ENCODE data around the gene TMC1.

The TMC1 gene

GRCh38 chr9:72542917-72543316 lies 21.5 kb downstream of the TMC1 start:
- H3K4me3 ChIP-seq (ENCODE audit: low read depth, low read length), result no peak overlapping the region
- TF ChIP-seq CTCF (IDR thresholded peaks at IDR 0.05; ENCODE audit: low read depth, low read length) (no peak), MYC (IDR thresholded peaks at IDR 0.05; ENCODE audit: low read depth, low read length) (no peak), MAX (IDR thresholded peaks at IDR 0.05; ENCODE audit: low read depth, low read length) (no peak), POLR2A (IDR thresholded peaks at IDR 0.05; ENCODE audit: extremely low read depth, insufficient read length) (no peak)
- no peak for DNase-seq (ENCODE audit: low read depth)

DNA sequence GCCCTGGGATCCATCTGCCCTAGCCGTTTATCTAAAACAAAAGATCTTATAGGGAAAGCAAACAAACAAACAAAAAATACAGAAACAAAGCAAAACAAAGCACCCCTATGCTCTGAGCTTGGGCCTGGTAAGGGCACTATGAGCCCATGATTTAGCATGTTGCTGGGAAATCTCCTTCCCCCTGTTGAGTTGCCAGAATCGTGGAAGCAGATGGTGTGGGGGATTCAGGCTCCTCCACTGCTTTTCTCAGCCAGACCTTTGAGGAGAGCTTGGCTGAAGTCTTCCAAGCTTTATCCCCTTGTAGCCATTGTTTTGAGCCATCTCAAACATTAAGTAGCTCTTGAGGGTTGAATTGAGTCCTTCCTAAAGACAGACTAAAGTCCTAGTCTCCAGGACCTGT lies 29.9 kb downstream of the TMC1 start:
- no peak overlapping the region for H3K4me3 ChIP-seq (ENCODE audit: low read depth, low read length)
- TF ChIP-seq CTCF (IDR thresholded peaks at IDR 0.05; ENCODE audit: low read depth, low read length) (no peak), MYC (IDR thresholded peaks at IDR 0.05; ENCODE audit: low read depth, low read length) (no peak), POLR2A (IDR thresholded peaks at IDR 0.05; ENCODE audit: extremely low read depth, insufficient read length) (no peak), MAX (IDR thresholded peaks at IDR 0.05; ENCODE audit: low read depth, low read length) (no peak)
- no peak for DNase-seq (ENCODE audit: low read depth)

DNA sequence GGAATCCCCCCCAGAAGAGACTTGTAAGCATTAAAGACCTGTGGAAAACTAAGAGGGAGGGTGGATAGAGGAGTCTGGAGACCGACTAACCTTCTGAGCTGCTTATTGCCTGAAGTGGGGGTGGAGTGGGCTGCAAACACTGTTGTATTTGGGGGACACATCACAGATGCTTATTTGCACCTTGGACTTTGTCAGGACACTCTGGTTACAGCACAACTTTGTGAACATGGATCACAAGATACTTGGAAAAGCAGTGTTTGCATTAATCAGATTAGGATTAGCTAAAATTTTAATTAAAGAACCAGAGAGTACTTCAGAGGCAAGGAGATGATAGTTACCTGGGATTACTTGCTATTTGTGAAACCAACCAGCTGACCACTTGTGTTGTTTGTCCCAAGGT lies 30.9 kb downstream of the TMC1 start:
- no peak for TF ChIP-seq CTCF (IDR thresholded peaks at IDR 0.05; ENCODE audit: low read depth, low read length)
- TF ChIP-seq MYC (IDR thresholded peaks at IDR 0.05; ENCODE audit: low read depth, low read length), result no peak
- TF ChIP-seq MAX (IDR thresholded peaks at IDR 0.05; ENCODE audit: low read depth, low read length), result no peak
- no peak overlapping the region for H3K4me3 ChIP-seq (ENCODE audit: low read depth, low read length)
- no peak for DNase-seq (ENCODE audit: low read depth)

- TF ChIP-seq CTCF (IDR thresholded peaks at IDR 0.05; ENCODE audit: low read depth, low read length) (no peak), POLR2A (IDR thresholded peaks at IDR 0.05; ENCODE audit: extremely low read depth, insufficient read length) (no peak), MYC (IDR thresholded peaks at IDR 0.05; ENCODE audit: low read depth, low read length) (no peak), MAX (IDR thresholded peaks at IDR 0.05; ENCODE audit: low read depth, low read length) (no peak)
- DNase-seq (ENCODE audit: low read depth), result no peak
- H3K4me3 ChIP-seq (ENCODE audit: low read depth, low read length), result no peak overlapping the region
These were observed 32.8 kb downstream of the TMC1 start for GRCh38 chr9:72554221-72554641.

- TF ChIP-seq MAX (IDR thresholded peaks at IDR 0.05; ENCODE audit: low read depth, low read length) (peak; percentile 20; the same call in 1 of the 2 replicates), MYC (IDR thresholded peaks at IDR 0.05; ENCODE audit: low read depth, low read length) (no peak)
- DNase-seq (ENCODE audit: low read depth), result peak; percentile 84
These were observed 36.1 kb downstream of the TMC1 start for GRCh38 chr9:72557549-72557948.

GRCh38 chr9:72560086-72560485 lies 38.7 kb downstream of the TMC1 start:
- no peak overlapping the region for H3K4me3 ChIP-seq (ENCODE audit: low read depth, low read length)
- TF ChIP-seq MYC (IDR thresholded peaks at IDR 0.05; ENCODE audit: low read depth, low read length) (no peak), POLR2A (IDR thresholded peaks at IDR 0.05; ENCODE audit: extremely low read depth, insufficient read length) (no peak), MAX (IDR thresholded peaks at IDR 0.05; ENCODE audit: low read depth, low read length) (no peak), CTCF (IDR thresholded peaks at IDR 0.05; ENCODE audit: low read depth, low read length) (no peak)
- DNase-seq (ENCODE audit: low read depth), result no peak

More at GRCh38 chr9:72557549-72557948, 36.1 kb downstream of the TMC1 start:
- H3K4me3 ChIP-seq (ENCODE audit: low read depth, low read length), result no peak overlapping the region

Data from NB4 (cell line).